ENCODE measurements around the gene SLC47A1. TPM values are rescaled to one million over a fixed set of nuclear protein-coding genes. Genes with fewer than 3 reads are reported as not detected.
A peak's percentile ranks its signal among the peaks of the same experiment; 100 is the strongest.

The SLC47A1 gene
- total and polyA plus RNA-seq, 2 of the 8 experiments (the other 6 are each of a cell fraction or from before 2014, with no cell fraction given) = 1.5 to 3.6 TPM

DNA sequence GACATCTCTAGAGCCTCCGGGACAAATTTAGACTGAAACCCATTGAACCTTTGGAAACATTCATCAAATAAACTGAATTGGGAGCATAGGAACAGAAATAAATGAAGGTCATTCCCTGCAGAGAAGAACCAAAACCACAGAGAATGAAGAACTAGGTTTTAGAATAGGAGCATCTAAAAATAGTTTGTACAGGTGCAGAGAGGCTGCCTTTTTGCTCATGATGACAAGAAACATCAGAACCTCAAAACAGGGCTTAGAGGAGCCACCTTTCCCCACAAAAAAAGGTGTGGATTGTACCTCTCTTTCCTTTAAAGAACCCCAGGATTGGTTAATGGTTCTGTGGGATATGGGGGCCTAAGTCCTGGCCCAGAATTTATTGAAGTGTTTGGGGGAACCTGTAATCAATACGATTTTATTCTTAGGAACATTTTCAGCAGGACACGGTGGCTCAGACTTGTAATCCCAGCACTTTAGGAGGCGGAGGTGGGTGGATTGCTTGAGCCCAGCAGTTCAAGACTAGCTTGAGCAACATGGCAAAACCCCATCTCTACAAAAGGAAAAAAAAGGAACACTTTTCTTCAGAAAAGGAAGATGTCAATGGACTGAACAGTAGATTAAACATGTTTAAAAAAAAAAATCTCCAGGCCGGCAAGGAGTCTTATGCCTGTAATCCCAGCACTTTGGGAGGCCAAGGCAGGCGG lies 37.7 kb upstream of the SLC47A1 start:
- no peak overlapping the region for H3K4ac ChIP-seq (replicated peaks; ENCODE audit: insufficient read length, low read depth, low read length)
- no peak overlapping the region for H2BK12ac ChIP-seq (ENCODE audit: low read depth, low read length)
- H3K18ac ChIP-seq (ENCODE audit: extremely low read depth, low read length) = peak overlapping the region; percentile 32; the same call in 1 of the 2 replicates
- TF ChIP-seq CREB1 (IDR thresholded peaks at IDR 0.05) = no peak
- no peak for TF ChIP-seq BCL11A (IDR thresholded peaks at IDR 0.05; ENCODE audit: low read depth in 2 of 2, low read length in 2 of 2)
- no peak for TF ChIP-seq CHD2 (IDR thresholded peaks at IDR 0.05; ENCODE audit: low read length)
- no peak for TF ChIP-seq TAF7 (optimal IDR thresholded peaks at IDR 0.05; ENCODE audit: borderline replicate concordance, low read depth, low read length)
- TF ChIP-seq POLR2AphosphoS5 (IDR thresholded peaks at IDR 0.05; ENCODE audit: low read depth, low read length) = no peak
- CTCF ChIA-PET (ENCODE audit: partially characterized antibody) = no interaction called here
- no peak overlapping the region for H3K9ac ChIP-seq (replicated peaks in 1 of 4; ENCODE audit: extremely low read depth in 1 of 4, low read depth in 3 of 4, low read length in 3 of 4)
- H2BK5ac ChIP-seq (ENCODE audit: low read depth, low read length) = no peak overlapping the region
- H4K20me1 ChIP-seq (replicated peaks in 1 of 2; ENCODE audit: control insufficient read depth in 1 of 2, insufficient read depth in 2 of 2, low read length in 2 of 2) = no peaks in the 10 kb centered on the region
- H2AK5ac ChIP-seq (ENCODE audit: low read depth, low read length) = peak overlapping the region; percentile 75; the same call in 1 of the 2 replicates
- H3K79me2 ChIP-seq (ENCODE audit: control insufficient read depth in 1 of 2, insufficient read depth in 2 of 2, low read length in 2 of 2) = no peaks in the 10 kb centered on the region
- FAIRE-seq (no peak), DNase-seq (ENCODE audit: low read depth in 1 of 2, low spot score in 2 of 2) (no peak)
- H3K4me3 ChIP-seq (ENCODE audit: extremely low read depth in 1 of 4, insufficient read depth in 2 of 4, low read depth in 3 of 4, low read length in 4 of 4) = no peak overlapping the region
- no peak overlapping the region for H3K4me2 ChIP-seq (ENCODE audit: insufficient read depth in 1 of 2, low read depth in 2 of 2, low read length in 2 of 2)
- POLR2A ChIA-PET (ENCODE audit: partially characterized antibody) = no interaction called here
- no peak overlapping the region for H3K14ac ChIP-seq (ENCODE audit: insufficient read length)
- H3K56ac ChIP-seq (replicated peaks; ENCODE audit: insufficient read length, low read depth, low read length) = no peak overlapping the region
- no peak overlapping the region for H2BK15ac ChIP-seq (ENCODE audit: low read length)
- no peaks in the 10 kb centered on the region for H3K27me3 ChIP-seq (replicated peaks in 1 of 4; ENCODE audit: control insufficient read depth in 3 of 4, extremely low read depth in 1 of 4, insufficient read depth in 3 of 4, low read length in 3 of 4)
- peaks cover 2 to 11% (median 7%) of the 10 kb centered on the region in 4 experiments for H3K4me1 ChIP-seq (replicated peaks in 1 of 4; ENCODE audit: control insufficient read depth in 3 of 4, insufficient read depth in 4 of 4, low read length in 3 of 4)
- 95% methylated on average over 6 of the region's 6 CpGs; no CpG with 5 or more reads in 1 of the 2 experiments for WGBS, 2 experiments (ENCODE audit: extremely low coverage in 1 of 2, insufficient coverage in 1 of 2, insufficient read length in 1 of 2, insufficient replicate concordance in 2 of 2, low coverage in 1 of 2, low lambda C conversion rate in 2 of 2, missing lambda C conversion rate in 1 of 2)
- H3K9me3 ChIP-seq (ENCODE audit: insufficient read depth in 2 of 2, low read depth in 1 of 2, low read length in 1 of 2) = no peaks in the 10 kb centered on the region
- H4K8ac ChIP-seq (ENCODE audit: extremely low read depth, insufficient read depth, low read length) = 0 out of 2 replicates have a peak overlapping the region, but pooled peaks have one; percentile 35
- no peak overlapping the region for H3K23ac ChIP-seq (ENCODE audit: insufficient read length)
- no peak overlapping the region; the same call in 1 of the 2 replicates for H2BK20ac ChIP-seq (ENCODE audit: low read length)
- H2BK120ac ChIP-seq (replicated peaks; ENCODE audit: low read depth, low read length) = no peak overlapping the region
- H4K91ac ChIP-seq (replicated peaks; ENCODE audit: insufficient read length, low read length) = peak overlapping the region; percentile 65
- H3K36me3 ChIP-seq (ENCODE audit: control insufficient read depth in 2 of 4, insufficient read depth in 4 of 4, low read length in 3 of 4) = no peaks in the 10 kb centered on the region
- no peak overlapping the region for H2AFZ ChIP-seq (ENCODE audit: low read length)
- H3K79me1 ChIP-seq (ENCODE audit: low read depth, low read length) = no peaks in the 10 kb centered on the region
- H3K27ac ChIP-seq (ENCODE audit: low read depth, low read length) = no peak overlapping the region
- H3K23me2 ChIP-seq (ENCODE audit: low read depth, low read length) = no peaks in the 10 kb centered on the region
- H4K5ac ChIP-seq (ENCODE audit: insufficient read length, low read depth, low read length) = no peak overlapping the region

Measured in H1 (cell line).